ENCODE data around the gene NTSR1.

Gene NTSR1

DNA sequence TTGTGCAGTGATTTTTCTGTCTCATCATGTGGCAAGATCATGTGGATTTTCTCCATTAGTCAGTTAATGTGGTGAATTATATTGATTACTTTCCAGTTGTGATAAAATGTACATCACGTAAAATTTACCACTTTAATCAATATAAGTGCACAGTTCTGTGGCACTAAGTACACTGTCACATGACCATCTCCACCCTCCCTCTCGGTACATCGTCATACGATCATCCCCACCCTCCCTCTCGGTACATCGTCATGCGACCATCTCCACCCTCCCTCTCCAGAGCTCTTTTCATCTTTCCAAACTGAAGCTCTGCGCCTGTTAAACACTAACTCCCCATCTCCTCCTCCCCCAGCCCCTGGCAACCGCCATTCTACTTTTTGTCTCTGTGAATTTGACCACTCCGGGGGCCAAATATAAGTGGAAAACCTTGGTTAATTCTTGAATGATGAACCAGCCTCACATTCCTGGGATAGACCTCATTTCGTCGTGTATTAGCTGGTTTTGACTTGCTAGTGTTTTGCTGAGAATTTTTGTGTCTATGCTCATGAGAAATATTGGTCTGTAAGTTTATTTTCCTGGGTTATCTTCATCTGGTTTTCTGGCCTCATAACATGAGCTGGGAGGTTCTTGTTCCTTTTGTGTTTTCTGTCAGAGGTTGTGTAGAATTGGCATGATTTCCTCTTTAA lies 10.8 kb downstream of the NTSR1 start:
- no peak for FAIRE-seq
- DNase-seq (ENCODE audit: insufficient read length, low spot score), result no peak
- TF ChIP-seq PAX5 (IDR thresholded peaks at IDR 0.05; ENCODE audit: insufficient read depth, low read length, severe bottlenecking), result no peak
- no peak for TF ChIP-seq TAF1 (IDR thresholded peaks at IDR 0.05; ENCODE audit: low read depth, low read length)
- no peak for TF ChIP-seq POLR2AphosphoS5 (IDR thresholded peaks at IDR 0.05; ENCODE audit: low read depth, low read length)
- TF ChIP-seq POLR2A (IDR thresholded peaks at IDR 0.05; ENCODE audit: low read depth, low read length), result no peak
- TF ChIP-seq POU2F2 (IDR thresholded peaks at IDR 0.05; ENCODE audit: low read depth, low read length), result no peak
- no peak for TF ChIP-seq SPI1 (IDR thresholded peaks at IDR 0.05; ENCODE audit: low read depth, low read length)

DNA sequence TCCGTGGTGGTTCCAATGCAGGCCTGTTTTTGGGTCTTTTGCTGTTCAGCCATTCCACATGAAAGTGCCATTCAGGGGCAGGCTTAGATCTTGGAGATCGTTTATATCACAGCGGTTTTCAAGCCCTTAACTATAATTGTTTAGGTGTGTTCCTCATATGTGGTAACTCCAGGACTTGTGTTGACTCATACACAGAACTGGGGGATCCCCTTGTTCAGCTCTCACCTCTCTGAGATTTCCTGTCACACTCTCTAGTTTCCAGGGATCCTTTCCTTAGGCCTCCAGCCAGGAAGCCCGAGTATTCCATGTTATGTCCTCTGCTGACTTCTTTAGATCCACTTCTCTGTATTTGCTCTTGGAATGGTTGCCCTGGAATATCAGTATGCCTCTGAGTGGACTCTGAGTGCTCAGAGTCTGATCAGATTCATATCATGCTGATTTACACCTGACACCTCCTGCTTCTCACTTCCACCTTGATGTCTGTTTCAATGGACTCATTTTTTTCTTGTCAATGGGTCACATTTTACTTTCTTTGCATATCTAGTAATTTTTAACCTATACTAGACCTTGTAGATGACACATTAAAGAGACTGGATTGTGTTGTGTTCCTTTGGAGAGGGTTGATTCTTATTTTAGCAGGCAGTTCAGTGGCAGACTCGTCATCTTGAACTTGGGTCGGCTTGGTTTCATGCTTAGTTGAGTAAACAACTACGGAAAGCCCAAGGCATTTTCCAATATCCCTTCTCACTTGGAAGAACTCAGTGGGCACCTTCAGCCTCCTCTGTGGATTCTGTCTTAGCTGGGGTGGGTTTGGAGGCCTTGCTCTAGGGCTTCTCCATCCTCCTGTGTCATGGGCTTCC lies 13.1 kb downstream of the NTSR1 start:
- TF ChIP-seq POLR2A (IDR thresholded peaks at IDR 0.05; ENCODE audit: low read depth, low read length) (no peak), SPI1 (IDR thresholded peaks at IDR 0.05; ENCODE audit: low read depth, low read length) (no peak), PAX5 (IDR thresholded peaks at IDR 0.05; ENCODE audit: insufficient read depth, low read length, severe bottlenecking) (no peak), POLR2AphosphoS5 (IDR thresholded peaks at IDR 0.05; ENCODE audit: low read depth, low read length) (no peak), TAF1 (IDR thresholded peaks at IDR 0.05; ENCODE audit: low read depth, low read length) (no peak), POU2F2 (IDR thresholded peaks at IDR 0.05; ENCODE audit: low read depth, low read length) (no peak)
- DNase-seq (ENCODE audit: insufficient read length, low spot score) (no peak), FAIRE-seq (no peak)

DNA sequence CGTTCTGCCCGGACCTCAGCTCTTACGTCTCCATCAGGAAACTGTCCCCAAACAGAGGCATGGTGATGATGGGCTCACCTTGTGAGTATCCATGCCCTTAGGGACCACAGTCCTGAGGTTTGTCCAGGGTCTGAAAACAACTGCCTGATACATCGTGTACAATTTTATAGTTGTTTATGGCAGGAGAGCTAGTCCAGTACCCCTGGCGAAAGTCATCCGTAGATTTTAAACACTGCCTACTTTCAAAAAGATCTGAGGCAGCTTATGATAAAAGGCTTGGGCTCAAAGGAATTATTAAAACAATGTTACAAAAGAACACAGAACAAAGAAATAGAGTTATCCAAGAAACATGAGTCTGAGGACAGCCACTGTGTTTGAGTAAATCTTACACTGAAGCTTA lies 14.0 kb downstream of the NTSR1 start:
- DNase-seq (ENCODE audit: insufficient read length, low spot score) (no peak), FAIRE-seq (no peak)
- TF ChIP-seq POLR2A (IDR thresholded peaks at IDR 0.05; ENCODE audit: low read depth, low read length), result no peak

GRCh38 chr20:62723351-62723750 lies 14.7 kb downstream of the NTSR1 start:
- DNase-seq (ENCODE audit: insufficient read length, low spot score), result no peak
- no peak for TF ChIP-seq PAX5 (IDR thresholded peaks at IDR 0.05; ENCODE audit: insufficient read depth, low read length, severe bottlenecking)
- no peak for TF ChIP-seq POLR2AphosphoS5 (IDR thresholded peaks at IDR 0.05; ENCODE audit: low read depth, low read length)
- TF ChIP-seq POU2F2 (IDR thresholded peaks at IDR 0.05; ENCODE audit: low read depth, low read length), result no peak
- TF ChIP-seq TAF1 (IDR thresholded peaks at IDR 0.05; ENCODE audit: low read depth, low read length), result no peak
- no peak for TF ChIP-seq SPI1 (IDR thresholded peaks at IDR 0.05; ENCODE audit: low read depth, low read length)
- no peak for TF ChIP-seq POLR2A (IDR thresholded peaks at IDR 0.05; ENCODE audit: low read depth, low read length)
- FAIRE-seq, result no peak

- no peak for TF ChIP-seq PAX5 (IDR thresholded peaks at IDR 0.05; ENCODE audit: insufficient read depth, low read length, severe bottlenecking)
- TF ChIP-seq TAF1 (IDR thresholded peaks at IDR 0.05; ENCODE audit: low read depth, low read length), result no peak
- no peak for TF ChIP-seq POLR2AphosphoS5 (IDR thresholded peaks at IDR 0.05; ENCODE audit: low read depth, low read length)
- no peak for TF ChIP-seq SPI1 (IDR thresholded peaks at IDR 0.05; ENCODE audit: low read depth, low read length)
- TF ChIP-seq POLR2A (IDR thresholded peaks at IDR 0.05; ENCODE audit: low read depth, low read length), result no peak
- TF ChIP-seq POU2F2 (IDR thresholded peaks at IDR 0.05; ENCODE audit: low read depth, low read length), result no peak
- FAIRE-seq (no peak), DNase-seq (ENCODE audit: insufficient read length, low spot score) (no peak)
These were observed 15.3 kb downstream of the NTSR1 start for GRCh38 chr20:62723768-62724450.

DNA sequence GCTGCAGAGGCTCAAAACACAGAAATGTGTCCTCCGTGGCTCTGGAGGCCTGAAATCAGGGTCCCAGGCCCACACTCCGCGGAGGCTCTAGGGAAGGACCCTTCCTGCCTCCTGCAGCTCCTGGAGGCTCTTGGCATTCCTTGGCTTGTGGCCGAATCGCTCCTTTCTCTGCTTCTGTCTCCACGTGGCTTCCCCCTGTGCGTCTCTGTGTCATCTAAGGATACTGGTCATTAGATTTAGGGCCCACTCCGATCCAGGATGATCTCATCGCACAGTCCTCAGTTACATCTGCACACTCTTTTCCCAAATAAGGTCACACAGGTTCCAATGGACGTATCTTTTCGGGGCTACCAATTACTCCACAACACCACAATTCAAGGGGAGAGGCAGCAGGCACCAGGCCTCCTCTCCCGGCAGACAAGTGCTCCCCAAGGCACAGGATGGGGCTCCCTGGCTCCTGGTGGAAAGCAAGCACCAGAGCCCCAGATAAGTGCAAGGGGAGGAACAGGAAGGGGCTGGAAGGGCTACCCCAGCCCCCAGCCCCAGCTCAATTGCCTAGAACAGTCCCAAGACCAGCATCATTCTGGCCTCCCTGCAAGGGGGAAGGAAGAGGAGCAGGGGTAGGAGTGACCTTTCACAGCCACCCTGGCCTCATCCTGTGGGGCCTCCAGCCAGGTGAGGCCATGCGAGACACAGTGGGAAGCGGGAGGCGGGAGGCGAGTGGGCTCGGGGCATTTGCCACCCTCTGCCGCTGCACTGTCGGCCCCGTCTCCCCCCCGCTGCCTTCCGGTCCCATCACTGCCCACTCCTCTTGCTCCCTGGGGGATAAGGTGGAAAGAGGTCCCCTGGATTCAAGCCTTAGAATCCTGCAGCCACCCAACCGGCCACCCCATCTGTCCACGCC lies 16.3 kb downstream of the NTSR1 start:
- FAIRE-seq, result no peak
- TF ChIP-seq POLR2AphosphoS5 (IDR thresholded peaks at IDR 0.05; ENCODE audit: low read depth, low read length), result no peak
- TF ChIP-seq TAF1 (IDR thresholded peaks at IDR 0.05; ENCODE audit: low read depth, low read length), result no peak
- TF ChIP-seq POU2F2 (IDR thresholded peaks at IDR 0.05; ENCODE audit: low read depth, low read length), result no peak
- no peak for TF ChIP-seq PAX5 (IDR thresholded peaks at IDR 0.05; ENCODE audit: insufficient read depth, low read length, severe bottlenecking)
- no peak for TF ChIP-seq SPI1 (IDR thresholded peaks at IDR 0.05; ENCODE audit: low read depth, low read length)
- TF ChIP-seq POLR2A (IDR thresholded peaks at IDR 0.05; ENCODE audit: low read depth, low read length), result no peak
- DNase-seq (ENCODE audit: insufficient read length, low spot score), result no peak

DNA sequence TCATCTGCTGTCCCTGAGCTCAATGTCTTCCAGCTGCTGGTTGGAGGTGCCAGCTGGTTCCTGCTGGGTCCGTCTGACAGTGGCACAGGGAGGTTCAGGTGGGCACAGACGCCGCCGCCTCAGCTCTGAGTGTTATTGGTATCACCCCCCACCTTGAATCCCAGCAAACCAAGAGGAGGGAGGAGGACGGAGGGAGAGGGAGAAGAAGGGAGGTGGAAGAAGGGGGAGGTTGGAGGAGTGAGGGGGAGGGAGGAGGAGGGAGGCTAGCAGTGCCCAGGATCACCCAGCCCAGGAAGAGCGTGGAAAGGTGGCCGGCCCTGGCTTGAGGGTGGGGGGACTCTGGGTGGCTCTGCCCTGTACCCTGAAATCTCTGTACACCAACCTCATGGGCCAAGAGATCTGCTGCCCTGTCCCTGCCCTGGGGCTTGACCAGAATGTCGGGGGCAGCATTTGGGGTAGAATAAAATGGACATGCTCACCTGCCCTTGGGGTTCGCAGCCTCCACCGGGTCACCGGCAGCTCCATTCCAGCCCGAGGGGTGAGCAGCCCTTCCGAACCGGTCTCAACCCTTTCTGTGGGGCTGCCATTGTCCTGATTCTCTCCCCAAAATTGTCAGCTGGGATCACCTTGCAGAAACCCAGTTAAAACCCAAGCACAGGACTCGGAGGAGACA lies 17.1 kb downstream of the NTSR1 start:
- no peak for DNase-seq (ENCODE audit: insufficient read length, low spot score)
- TF ChIP-seq SPI1 (IDR thresholded peaks at IDR 0.05; ENCODE audit: low read depth, low read length), result no peak
- no peak for TF ChIP-seq PAX5 (IDR thresholded peaks at IDR 0.05; ENCODE audit: insufficient read depth, low read length, severe bottlenecking)
- no peak for TF ChIP-seq POU2F2 (IDR thresholded peaks at IDR 0.05; ENCODE audit: low read depth, low read length)
- no peak for TF ChIP-seq POLR2A (IDR thresholded peaks at IDR 0.05; ENCODE audit: low read depth, low read length)
- FAIRE-seq, result no peak

GRCh38 chr20:62726276-62726675 lies 17.6 kb downstream of the NTSR1 start:
- FAIRE-seq, result no peak
- no peak for TF ChIP-seq POLR2AphosphoS5 (IDR thresholded peaks at IDR 0.05; ENCODE audit: low read depth, low read length)
- no peak for TF ChIP-seq PAX5 (IDR thresholded peaks at IDR 0.05; ENCODE audit: insufficient read depth, low read length, severe bottlenecking)
- no peak for TF ChIP-seq SPI1 (IDR thresholded peaks at IDR 0.05; ENCODE audit: low read depth, low read length)
- no peak for TF ChIP-seq POLR2A (IDR thresholded peaks at IDR 0.05; ENCODE audit: low read depth, low read length)
- TF ChIP-seq TAF1 (IDR thresholded peaks at IDR 0.05; ENCODE audit: low read depth, low read length), result no peak
- no peak for TF ChIP-seq POU2F2 (IDR thresholded peaks at IDR 0.05; ENCODE audit: low read depth, low read length)
- DNase-seq (ENCODE audit: insufficient read length, low spot score), result no peak

Data from GM12891 (cell line).